ENCODE measurements around the gene PTPRM.
"Not testable (repeated sequence)": the region's sequence is repeated elsewhere in the genome, so short reads cannot be mapped to it uniquely, and the experiment has no call there.

PTPRM gene

DNA sequence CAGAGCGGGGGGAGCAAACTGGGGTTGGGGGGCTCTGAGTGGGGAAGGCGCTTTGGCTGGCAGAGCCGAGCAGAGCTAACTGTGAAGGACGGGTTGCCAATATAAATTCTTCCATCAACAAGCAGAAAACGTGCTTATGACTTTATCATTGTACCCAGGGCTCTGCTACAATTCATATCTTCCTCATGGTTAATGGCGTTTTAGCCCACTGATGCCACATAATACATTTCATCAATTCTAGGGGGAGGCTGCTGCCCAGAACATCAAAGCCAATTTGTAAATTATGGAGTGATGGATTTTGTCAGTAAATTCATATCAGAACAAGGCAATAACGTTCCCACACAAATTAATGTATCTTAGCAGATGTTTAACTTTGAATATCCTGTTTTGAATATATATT is 866.7 kb downstream of the PTPRM start:
- H3K4me1 Mint-ChIP-seq: no peaks in the 10 kb centered on the region
- no peak overlapping the region for H3K27ac Mint-ChIP-seq
- DNase-seq: no peak
- no peaks in the 10 kb centered on the region for H3K9me3 Mint-ChIP-seq
- ATAC-seq: no peak
- no peaks in the 10 kb centered on the region for H3K27me3 Mint-ChIP-seq
- no peak overlapping the region for H3K4me3 Mint-ChIP-seq

DNA sequence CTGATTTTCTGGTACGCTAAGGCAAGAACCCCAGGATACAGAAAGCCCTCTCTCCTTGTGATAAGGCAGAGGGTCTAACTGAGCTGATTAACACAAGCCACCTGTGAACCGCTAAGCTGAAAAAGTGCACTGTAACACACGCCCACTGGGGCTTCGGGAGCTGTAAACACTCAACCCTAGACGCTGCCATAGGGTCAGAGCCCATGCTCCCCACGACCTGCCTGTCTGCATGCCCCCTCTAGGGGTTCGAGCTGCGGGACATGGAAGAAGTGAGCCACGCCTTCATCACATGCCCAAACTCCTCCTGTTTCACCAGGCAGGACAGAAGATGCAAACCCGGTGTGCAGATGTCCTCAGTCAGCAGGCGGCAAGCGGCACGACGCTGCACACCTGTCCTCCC is 868.3 kb downstream of the PTPRM start:
- ATAC-seq: no peak
- no peaks in the 10 kb centered on the region for H3K27me3 Mint-ChIP-seq
- H3K4me1 Mint-ChIP-seq: no peaks in the 10 kb centered on the region
- H3K27ac Mint-ChIP-seq: no peak overlapping the region
- no peak for DNase-seq
- no peak overlapping the region for H3K4me3 Mint-ChIP-seq
- no peaks in the 10 kb centered on the region for H3K9me3 Mint-ChIP-seq

DNA sequence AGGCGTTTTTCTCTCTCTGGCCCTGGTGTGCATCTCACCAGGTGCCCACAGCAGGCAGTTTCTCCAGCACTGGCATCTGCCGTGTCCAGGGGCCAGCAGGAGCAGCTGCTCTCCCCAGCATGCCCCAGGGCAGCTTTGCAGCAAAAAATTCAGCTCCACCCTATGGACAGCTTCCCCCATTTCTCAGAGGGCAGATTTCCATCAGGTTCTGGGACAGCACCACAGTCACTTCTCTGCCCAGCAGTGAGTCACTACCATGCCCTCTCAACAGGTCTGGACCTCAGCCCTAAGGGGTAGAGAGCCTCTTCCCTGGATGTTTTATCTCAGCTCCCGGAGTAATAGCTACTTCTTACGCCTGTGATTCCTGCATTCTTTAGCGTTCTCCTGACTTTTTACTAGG is 871.9 kb downstream of the PTPRM start:
- H3K4me1 Mint-ChIP-seq: no peaks in the 10 kb centered on the region
- ATAC-seq: no peak
- H3K27ac Mint-ChIP-seq: no peak overlapping the region
- no peaks in the 10 kb centered on the region for H3K27me3 Mint-ChIP-seq
- H3K9me3 Mint-ChIP-seq: no peaks in the 10 kb centered on the region
- H3K4me3 Mint-ChIP-seq: no peak overlapping the region
- DNase-seq: no peak

DNA sequence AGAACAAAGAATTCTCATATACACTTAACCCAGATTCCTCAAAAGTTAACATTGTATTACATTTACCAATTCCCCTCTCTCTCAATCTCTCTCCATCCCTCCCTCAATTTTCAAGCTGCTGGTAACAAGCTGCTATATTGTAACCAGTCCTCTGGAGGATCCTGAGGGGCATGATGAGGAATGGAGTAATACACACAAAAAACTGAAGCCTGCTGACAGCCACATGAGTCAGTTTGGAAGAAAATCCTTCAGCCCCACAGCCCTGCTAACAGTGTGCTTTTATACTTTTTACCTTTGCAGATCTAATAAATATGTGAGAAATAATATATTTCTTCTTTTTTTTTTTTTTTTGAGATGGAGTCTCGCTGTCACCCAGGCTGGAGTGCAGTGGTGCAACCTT is 876.4 kb downstream of the PTPRM start:
- Mint-ChIP-seq H3K9me3 (no peaks in the 10 kb centered on the region), H3K4me1 (no peaks in the 10 kb centered on the region), H3K27me3 (no peaks in the 10 kb centered on the region), H3K4me3 (no peak overlapping the region), H3K27ac (no peak overlapping the region)
- DNase-seq (no peak), ATAC-seq (no peak)

DNA sequence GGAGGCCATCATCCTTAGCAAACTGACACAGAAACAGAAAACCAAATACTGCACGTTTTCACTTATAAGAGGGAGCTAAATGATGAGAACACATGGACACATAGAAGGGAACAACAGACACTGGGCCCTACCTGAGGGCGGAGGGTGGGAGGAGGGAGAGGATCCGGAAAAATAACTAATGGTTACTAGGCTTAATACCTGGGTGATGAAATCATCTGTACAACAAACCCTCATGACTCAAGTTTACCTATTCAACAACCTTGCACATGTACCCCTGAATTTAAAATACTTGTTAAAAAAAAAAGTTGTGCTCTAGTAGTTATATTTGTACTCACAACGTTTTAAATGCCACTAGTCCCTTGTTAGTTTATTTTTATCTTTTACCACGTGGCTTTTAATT is 879.8 kb downstream of the PTPRM start:
- not testable (repeated sequence) for H3K9me3 Mint-ChIP-seq, H3K4me1 Mint-ChIP-seq, ATAC-seq, H3K4me3 Mint-ChIP-seq, H3K27ac Mint-ChIP-seq, DNase-seq, H3K27me3 Mint-ChIP-seq

DNA sequence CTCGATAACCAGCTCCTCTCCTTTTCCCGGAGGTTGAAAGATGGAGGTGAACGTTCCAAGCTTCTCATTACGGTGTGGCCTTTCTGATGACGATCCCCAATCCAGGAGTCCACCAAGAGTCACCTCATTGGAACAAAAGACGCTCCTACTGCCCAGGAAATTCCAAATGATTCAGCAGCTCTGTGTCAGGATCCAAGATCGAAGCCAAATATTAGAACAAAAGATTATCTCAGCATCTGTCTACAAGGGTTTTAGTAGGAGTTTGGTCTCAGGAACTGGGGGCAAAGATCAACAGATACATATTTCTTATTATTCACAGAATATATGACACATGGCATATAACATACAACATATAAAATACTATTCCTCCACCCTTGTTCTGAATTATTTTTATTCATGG is 881.0 kb downstream of the PTPRM start:
- H3K4me1 Mint-ChIP-seq: no peaks in the 10 kb centered on the region
- no peak overlapping the region for H3K4me3 Mint-ChIP-seq
- DNase-seq (no peak), ATAC-seq (no peak)
- no peaks in the 10 kb centered on the region for H3K27me3 Mint-ChIP-seq
- H3K9me3 Mint-ChIP-seq: no peaks in the 10 kb centered on the region
- no peak overlapping the region for H3K27ac Mint-ChIP-seq

DNA sequence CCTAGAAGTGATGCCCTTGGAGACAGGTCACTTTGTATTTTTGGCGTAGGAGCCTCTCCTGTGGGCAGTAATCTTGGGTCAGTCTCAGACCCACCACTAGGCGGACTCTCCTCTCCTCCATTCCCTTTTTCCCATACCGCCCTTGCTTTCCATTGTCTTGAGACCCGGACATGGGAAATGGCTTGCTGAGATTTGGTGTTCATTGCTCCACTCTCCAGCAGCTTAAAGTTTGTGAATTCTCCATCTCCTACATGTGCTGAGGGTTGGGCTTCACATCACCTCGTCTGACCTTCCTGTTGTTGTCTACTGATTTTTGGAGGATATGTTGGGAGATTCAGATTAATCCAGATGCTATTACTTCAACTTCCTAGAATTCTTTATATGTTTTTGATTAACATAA is 882.9 kb downstream of the PTPRM start:
- Mint-ChIP-seq H3K4me1 (no peaks in the 10 kb centered on the region), H3K27me3 (peaks cover 2% of the 10 kb centered on the region), H3K4me3 (no peak overlapping the region), H3K9me3 (no peaks in the 10 kb centered on the region), H3K27ac (no peak overlapping the region)
- ATAC-seq (no peak), DNase-seq (no peak)

DNA sequence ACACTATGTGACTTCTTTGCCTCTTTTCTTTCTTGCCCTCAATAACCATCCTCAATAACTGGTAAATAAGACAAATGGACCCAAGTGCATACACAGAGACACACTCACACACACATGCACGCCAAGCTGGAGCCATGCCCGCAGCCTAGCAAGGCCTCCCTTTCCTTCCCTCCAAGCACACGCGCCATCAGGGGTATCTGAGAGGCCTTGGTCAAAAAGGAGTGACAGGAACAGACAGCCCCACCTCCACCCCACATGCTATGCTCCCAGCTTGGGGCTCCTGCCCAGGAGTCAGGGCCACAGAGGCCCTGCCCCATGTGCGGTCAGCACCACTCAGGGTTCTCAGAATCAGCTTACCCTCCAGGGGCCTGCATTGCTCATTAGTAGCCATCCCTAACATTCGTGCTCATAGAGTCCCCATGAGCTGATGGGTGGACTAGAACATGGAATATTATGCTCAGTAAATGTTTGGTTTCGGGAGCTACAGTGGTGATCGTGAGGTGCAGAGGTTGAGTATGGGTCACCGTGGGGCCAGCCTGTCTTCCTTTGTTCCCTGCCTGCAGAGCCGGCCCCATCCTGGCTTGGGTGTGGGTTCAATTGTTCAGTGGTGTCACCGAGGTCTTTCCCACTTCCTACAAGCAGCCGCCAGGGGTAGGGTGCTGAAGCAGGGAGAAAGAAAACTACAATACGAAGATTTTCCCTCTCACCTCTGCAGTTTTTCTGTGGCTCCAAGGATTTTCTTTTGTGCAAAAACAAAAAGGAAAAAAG is 884.0 kb downstream of the PTPRM start:
- H3K27ac Mint-ChIP-seq: no peak overlapping the region
- no peaks in the 10 kb centered on the region for H3K9me3 Mint-ChIP-seq
- ATAC-seq: no peak
- peaks cover 12% of the 10 kb centered on the region for H3K27me3 Mint-ChIP-seq
- no peak overlapping the region for H3K4me3 Mint-ChIP-seq
- no peaks in the 10 kb centered on the region for H3K4me1 Mint-ChIP-seq
- no peak for DNase-seq

DNA sequence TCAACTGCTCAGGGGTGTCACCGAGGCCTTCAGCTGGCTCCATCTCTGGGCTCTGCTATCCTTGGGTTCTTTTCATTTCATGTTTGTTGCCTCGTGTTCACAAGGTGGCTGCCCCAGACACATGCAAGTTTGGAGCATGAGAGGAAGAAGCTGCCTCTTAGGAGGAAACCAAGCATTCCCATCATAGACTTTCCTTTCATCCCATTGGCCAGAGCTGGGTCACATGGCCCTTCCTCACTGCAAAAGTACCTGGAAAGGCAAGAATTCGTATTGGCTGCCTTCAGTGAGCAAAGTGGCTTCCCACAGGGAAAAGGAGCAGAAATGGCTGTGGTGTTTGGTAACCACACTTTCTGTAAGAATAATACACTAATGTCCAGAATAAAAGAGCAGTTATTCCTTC is 886.4 kb downstream of the PTPRM start:
- ATAC-seq: no peak
- H3K27ac Mint-ChIP-seq: no peak overlapping the region
- H3K27me3 Mint-ChIP-seq: peaks cover 12% of the 10 kb centered on the region
- H3K4me3 Mint-ChIP-seq: no peak overlapping the region
- H3K9me3 Mint-ChIP-seq: no peaks in the 10 kb centered on the region
- H3K4me1 Mint-ChIP-seq: no peaks in the 10 kb centered on the region
- no peak for DNase-seq

DNA sequence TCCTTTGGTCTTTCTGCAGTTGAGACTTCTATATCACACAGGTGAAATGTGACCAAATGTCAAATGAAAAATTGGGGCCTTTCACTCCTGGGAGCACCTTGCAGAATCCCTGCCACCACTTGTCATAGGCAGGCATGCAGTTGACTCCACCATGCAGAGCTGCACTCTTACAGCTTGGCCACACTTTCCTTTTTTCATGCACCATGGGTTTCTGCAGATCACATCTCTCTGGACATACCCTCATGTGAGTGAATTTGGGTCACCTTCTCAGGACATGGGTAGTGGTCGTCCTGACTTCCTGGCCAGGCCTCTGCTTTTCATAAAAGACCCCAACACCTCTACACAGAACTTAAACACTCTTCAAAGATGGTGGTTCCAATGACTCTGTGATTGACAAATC is 887.0 kb downstream of the PTPRM start:
- Mint-ChIP-seq H3K27me3 (peaks cover 12% of the 10 kb centered on the region), H3K4me1 (no peaks in the 10 kb centered on the region), H3K4me3 (no peak overlapping the region), H3K27ac (no peak overlapping the region), H3K9me3 (no peaks in the 10 kb centered on the region)
- DNase-seq: no peak
- ATAC-seq: no peak

DNA sequence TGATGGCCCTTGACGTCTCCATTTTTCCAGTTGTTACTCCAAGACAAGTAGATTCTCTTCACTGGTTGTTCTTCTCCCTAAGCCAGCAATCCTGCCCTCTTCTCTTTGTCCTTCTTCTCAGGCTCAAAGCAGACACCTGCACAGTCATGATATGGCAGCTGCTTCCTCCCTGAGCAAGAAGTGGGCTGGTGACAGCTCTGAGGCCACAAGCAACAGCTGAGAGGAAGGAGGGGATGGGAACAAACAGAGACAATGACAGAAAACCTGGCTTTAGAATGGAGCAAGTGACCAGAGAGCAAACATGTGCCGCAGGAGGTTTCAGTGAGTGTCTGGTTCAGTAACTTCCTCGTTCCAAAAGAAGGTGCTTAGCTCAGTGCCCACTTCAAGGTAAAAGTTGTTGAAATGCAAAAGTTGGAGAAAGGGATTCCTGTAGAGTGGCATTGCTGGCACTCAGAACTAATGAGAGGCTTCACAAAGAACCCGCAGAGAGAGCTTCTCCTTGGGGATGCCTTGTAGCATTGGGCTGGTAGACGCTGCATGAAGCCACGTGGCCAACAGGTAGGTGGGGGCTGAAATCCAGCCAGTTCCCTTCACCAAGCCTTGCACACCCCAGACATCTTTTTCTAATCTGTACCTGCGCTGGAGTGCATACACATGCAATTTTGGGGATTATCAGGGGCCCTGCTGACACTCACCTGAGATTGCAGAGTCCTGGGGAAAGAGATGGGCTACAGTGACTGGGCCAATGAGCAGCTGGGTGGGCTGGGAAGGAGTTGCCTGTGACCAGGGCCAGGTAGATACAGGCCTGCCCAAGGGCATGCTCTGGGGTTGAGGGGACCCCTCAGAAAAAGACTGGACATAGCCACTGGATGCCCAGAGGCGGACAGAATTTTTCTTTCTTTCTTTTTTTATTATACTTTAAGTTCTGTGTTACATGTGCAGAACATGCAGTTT is 888.8 kb downstream of the PTPRM start:
- H3K27ac Mint-ChIP-seq: no peak overlapping the region
- peaks cover 12% of the 10 kb centered on the region for H3K27me3 Mint-ChIP-seq
- H3K4me3 Mint-ChIP-seq: no peak overlapping the region
- DNase-seq (no peak), ATAC-seq (no peak)
- no peaks in the 10 kb centered on the region for H3K4me1 Mint-ChIP-seq
- H3K9me3 Mint-ChIP-seq: no peaks in the 10 kb centered on the region

Data from stimulated activated naive CD8-positive, alpha-beta T cell treated with anti-CD3 and anti-CD28 coated beads, Interleukin-15, amount 100 ng/mL, for 72 hours (primary cell).